ENCODE measurements around the gene XRCC4.

GRCh38 chr5:83172011-83172410, 94.7 kb downstream of the XRCC4 start:
- TF ChIP-seq CTCF (conservative IDR thresholded peaks at IDR 0.05 in 1 of 2, IDR thresholded peaks at IDR 0.05 in 1 of 2; ENCODE audit: extremely low read depth in 1 of 2, insufficient read depth in 1 of 2, low read depth in 1 of 2, low read length in 2 of 2) (no peak), EZH2 (IDR thresholded peaks at IDR 0.05; ENCODE audit: borderline replicate concordance, low read length) (no peak)
